Activated CD4-positive, alpha-beta T cell treated with anti-CD3 and anti-CD28 coated beads for 4 hours (primary cell): ENCODE data around the gene GRIN1.

Experiments used
- DNase-seq, 2 donors: peaks; one replicate each; pipeline ENCODE4 v3.0.0-alpha.2; 2020

Gene GRIN1

DNA sequence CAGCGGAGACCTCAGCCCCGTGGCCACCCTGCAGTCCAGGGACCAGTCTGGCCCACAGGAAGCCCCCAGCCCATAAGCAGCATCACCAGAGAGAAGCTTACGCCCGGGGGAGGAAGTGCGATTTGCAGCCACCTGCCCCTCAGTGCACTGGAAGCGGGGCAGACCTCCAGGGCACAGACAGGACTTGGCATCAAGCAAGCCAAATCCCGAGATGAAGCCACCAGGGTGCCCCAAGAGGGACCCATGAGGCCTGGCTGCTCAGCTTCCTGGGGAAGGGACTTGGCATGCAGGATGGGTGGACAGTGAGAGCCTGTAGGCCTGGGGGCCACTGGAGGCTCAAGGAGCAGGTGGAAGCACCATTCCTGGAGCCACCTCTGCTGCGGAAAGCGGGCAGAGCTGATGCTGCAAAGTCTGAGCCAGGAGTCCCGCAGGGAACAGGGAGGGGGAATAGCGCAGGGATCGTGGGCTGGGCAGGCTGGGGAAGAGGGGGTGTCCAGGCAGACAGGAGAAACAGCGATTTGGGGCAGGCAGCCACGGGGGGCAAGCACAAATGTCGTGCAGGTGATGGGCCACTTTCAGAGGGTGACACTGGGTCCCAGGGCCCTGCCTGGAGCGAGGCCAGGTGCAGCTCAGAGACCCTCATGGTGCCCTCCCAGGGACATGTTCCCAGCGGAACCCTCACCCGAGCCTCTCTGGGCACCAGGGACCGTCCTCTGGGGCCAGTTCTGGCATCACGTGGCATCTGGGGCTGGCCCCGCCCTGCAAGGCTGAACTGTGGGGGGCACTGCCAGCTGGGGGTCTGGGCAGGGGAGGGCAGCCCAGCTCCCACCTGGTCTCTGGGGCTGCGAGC is 27.7 kb downstream of the GRIN1 start:
- no peak for DNase-seq

DNA sequence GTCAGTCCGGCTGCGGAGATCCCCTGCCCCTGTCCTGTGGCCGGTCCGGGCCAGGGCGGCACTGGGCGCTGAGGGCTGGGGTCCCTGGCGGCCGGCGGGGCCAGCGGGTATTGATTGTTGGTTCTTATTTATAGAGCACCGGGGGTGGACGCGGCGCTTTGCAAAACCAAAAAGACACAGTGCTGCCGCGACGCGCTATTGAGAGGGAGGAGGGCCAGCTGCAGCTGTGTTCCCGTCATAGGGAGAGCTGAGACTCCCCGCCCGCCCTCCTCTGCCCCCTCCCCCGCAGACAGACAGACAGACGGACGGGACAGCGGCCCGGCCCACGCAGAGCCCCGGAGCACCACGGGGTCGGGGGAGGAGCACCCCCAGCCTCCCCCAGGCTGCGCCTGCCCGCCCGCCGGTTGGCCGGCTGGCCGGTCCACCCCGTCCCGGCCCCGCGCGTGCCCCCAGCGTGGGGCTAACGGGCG is 28.4 kb downstream of the GRIN1 start:
- DNase-seq = no peak

DNA sequence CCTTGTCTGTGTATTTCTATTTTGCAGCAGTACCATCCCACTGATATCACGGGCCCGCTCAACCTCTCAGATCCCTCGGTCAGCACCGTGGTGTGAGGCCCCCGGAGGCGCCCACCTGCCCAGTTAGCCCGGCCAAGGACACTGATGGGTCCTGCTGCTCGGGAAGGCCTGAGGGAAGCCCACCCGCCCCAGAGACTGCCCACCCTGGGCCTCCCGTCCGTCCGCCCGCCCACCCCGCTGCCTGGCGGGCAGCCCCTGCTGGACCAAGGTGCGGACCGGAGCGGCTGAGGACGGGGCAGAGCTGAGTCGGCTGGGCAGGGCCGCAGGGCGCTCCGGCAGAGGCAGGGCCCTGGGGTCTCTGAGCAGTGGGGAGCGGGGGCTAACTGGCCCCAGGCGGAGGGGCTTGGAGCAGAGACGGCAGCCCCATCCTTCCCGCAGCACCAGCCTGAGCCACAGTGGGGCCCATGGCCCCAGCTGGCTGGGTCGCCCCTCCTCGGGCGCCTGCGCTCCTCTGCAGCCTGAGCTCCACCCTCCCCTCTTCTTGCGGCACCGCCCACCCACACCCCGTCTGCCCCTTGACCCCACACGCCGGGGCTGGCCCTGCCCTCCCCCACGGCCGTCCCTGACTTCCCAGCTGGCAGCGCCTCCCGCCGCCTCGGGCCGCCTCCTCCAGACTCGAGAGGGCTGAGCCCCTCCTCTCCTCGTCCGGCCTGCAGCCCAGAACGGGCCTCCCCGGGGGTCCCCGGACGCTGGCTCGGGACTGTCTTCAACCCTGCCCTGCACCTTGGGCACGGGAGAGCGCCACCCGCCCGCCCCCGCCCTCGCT is 29.0 kb downstream of the GRIN1 start:
- DNase-seq = no peak

DNA sequence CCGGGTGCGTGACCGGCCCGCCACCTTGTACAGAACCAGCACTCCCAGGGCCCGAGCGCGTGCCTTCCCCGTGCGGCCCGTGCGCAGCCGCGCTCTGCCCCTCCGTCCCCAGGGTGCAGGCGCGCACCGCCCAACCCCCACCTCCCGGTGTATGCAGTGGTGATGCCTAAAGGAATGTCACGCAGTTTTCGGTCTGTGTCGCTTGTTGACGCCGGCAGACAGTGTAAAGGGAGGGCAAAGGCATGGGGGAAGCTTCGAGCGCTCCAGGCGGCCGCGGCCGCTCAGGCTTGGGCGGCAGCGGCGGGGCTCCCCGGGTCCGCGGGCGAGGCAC is 29.6 kb downstream of the GRIN1 start:
- no peak for DNase-seq

DNA sequence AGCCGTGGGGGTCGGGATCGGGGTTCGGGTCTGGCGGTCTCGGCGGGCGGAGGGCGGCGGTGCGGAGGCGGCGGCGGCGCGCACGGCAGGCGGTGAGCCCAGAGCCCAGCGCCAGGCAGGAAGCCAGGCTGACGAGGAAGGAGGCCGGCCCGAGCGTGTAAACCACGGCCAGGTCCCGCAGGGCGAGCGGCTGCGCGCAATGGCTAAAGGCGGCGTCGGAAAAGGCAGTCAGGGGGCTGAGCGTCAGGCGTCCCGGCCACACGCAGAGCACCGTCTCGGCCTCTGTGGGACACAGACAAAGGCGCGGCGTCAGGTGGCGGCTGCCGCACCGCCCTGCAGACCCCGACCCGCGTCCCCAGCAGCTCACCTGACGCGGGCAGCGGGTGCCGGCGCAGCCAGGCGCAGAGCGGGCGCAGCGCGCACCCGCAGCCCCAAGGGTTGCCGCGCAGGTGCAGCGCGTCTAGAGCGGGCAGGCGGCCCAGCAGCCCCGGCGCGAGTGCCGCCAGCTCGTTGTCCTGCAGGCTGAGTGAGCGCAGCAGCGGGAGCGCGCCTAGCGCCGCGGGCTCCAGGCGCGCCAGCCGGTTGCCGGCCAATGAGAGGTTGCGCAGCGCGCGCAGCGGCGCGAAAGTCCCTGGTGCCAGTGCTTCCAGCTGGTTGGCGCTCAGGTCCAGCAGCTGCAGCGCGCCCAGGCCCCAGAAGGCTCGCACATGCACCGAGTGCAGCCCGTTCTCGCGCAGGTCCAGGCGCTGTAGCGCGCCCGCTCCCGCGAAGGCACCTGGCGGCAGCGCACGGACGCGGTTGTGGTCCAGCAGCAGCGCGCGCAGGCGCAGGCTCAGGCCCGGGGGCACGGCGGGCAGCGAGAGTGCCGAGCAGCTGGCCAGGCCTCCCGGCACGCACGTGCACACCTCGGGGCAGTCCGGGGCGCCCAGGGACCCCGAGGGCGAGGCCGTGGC is 30.2 kb downstream of the GRIN1 start:
- no peak for DNase-seq

DNA sequence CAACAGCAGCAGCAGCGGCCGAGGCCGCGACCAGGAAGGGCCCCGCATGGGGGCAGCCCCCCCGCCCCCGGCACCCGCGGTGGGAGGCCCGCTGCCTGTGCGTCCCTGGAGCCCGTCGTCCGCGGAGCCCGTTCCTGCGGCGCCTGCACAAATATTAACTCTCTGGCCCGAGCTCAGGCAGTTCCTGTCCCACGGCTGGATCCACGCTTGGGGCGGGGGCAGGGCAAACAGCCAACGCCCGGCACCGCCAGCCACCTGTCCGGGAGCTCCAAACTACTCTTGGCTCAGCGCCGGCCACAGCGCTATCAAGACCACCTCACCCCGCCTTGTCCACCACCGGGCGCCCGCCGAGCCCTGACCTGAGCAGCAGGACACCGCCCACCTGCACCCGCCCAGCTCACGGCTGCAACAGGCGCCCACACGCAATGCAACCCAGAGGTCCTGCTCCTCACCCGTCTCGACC is 31.0 kb downstream of the GRIN1 start, which contains the start of gene LRRC26:
Gene LRRC26 (minus strand): TSS at position 156 of the 463 bp plus-strand sequence. CDS start 108 bp downstream, at position 48.
- no peak for DNase-seq

DNA sequence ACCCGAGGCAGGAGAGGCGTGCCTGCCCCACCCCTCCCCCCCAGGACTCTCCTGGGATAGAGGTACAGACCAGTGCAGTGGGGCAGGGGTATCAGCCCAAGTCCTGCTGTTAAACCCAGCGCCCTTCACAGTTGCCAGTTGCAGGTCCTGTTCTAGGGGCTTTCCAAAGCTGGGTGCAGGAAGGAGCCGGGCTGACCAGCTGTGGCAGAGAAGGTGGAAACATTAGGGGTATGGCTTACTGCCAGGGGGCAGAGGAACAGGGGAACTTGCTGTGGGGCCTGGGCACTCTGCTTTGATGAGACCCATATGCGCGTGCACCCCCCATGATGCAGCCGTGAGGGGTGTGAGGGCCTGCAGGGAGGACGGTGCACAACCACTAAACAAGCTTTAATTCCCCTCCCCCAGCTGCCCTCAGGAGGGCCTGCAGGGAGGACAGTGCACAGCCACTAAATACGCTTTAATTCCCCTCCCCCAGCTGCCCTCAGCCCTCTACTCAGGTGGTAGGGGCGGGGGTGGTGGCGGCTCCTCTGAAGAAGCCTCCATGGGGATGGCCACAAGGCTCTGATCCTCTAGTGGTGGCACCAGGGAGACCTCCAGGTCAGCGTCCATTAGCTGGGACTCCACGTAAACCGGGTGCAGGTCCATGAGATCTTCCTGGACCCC is 31.7 kb downstream of the GRIN1 start:
- no peak for DNase-seq

DNA sequence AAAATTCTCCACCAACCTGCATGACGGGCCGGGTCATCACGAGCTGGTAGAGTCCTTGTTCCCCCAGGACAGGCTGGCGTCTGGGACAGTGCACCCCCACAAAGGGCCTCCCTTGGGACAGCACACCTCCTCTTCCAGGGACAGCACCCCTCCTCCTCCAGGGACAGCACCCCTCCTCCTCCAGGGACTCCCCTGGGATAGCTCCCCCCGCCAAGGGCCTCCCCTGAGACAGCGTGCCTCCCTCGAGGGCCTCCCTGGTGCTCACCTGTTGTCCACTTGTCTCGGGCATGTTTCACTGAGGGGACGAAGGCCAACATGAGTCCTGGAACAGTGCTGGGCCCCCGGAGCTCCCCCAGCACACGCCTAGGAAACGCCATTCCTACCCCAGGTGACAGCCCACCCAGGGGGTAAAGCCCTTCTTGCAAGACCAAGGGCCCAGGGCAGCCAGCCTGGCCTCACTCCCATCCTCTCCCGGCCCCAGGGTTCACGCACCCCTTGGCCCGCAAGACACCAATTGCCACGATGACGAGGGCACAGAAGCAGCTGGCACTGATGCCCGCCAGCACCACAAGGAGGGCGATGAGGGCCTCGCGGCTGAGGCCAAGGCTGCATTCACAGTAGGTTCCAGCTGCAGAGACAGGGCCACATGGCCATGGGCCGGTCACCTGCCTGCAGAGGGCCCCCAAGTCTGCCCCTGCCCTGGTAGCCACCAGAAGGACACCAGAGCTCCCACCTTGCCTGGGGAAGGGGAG is 32.4 kb downstream of the GRIN1 start:
- DNase-seq = no peak

DNA sequence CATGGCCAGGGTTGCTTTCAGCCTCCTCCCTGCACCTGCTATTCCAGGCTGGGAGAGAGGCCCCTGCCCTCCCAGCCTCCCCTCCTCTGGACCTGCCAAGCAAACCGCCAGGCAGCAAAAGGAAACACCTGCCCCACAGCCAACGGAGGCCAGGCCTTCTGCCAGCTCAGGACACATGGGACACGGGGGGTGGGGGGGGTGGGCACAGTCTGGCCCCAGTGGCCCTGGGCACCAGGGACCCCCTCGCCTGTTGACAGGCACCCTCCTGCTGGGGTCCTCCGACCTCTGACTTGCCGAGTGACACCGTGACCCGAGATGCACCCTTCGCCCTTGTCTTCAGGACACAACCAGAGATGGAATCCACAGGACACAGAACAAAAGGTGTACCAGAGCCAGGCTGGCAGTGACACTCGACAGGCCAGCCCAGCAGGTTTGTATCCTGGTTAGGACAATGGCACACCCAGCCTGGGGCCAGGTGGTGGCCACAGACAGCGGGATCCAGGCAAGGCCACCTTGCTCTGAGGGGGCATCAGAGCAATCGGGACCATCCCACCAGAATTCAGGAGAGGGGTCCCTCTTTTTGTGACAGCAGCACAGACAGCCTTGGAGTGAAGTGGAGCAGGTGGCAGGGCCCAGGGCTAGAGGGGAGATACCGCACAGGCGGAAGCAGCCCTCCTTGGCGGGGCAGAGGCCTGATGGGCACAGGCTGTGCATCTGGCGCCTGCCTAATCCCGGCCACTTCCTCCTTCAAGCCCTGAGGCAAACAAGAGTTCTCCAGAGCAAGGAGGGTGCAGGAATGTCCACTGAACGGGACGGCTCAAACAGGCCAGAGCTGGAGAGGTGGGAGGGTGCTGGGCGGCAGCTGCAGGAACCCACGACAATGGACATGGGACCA is 34.2 kb downstream of the GRIN1 start:
- no peak for DNase-seq

DNA sequence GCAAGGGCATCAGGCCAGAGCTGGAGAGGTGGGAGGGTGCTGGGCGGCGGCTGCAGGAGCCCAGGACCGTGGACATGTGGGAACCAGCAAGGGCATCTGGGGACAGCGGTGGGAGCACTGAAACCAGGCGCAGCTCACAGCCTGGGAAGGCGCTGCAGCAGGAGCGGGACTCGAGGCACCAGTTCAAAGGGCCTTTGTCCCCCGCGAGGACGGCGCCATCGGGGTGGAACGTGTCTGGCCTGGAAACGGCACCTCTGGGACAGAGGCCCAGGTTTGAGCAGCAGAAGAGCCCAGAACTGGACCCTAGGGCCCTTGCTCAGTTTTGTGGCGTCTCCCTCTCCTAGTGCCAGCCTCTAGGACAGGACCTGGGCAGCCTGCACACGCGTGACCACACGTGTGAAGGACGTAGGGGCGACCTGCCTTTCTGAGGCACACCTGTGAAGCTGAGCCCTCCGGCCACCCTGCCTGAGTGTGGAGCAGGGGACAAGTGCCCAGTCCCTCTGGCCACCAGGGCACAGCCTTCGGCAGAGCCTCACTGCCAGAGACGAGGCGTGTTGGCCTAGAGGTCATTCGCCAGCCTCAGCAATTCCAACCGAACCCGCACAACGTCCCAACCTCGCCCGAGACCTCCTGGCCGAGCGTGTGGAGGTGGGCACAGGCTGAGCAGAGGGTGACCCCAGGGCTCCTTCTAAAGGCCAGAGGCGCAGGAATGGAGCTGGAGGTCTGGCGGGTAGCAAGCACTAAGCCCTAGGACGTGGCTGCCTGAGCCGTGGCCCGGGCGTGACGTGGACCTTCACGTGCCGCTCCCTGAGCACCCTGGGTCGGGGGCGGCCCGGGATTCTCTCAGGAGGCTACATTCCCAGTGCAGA is 35.1 kb downstream of the GRIN1 start:
- no peak for DNase-seq

DNA sequence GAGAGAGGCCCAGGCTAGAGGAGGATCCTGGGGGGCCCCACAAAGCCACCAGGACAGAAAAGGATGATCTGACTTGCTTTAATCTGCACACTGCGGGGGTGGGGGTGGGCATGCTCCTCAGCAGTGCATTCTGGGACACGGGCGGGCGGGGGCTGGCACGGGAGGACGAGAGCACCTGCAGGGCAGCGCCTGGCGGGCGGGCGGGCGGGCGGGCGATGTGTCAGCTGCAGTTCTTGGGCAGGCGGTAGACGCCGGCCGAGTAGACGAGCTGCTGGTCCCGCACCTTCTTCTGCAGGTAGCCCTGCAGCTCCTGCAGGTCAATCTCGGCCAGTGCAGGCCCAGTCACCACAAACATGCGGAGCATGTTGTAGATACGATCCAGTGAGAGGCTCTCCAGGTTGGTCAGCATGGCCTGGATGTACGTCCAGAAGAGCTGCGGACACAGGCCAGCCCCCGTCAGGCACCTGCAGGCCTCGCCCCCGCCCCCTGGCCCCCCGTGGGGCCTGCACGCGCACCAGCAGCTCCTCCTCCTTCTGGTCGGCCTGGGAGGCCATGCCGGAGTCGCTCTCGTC is 35.9 kb downstream of the GRIN1 start:
- no peak for DNase-seq

DNA sequence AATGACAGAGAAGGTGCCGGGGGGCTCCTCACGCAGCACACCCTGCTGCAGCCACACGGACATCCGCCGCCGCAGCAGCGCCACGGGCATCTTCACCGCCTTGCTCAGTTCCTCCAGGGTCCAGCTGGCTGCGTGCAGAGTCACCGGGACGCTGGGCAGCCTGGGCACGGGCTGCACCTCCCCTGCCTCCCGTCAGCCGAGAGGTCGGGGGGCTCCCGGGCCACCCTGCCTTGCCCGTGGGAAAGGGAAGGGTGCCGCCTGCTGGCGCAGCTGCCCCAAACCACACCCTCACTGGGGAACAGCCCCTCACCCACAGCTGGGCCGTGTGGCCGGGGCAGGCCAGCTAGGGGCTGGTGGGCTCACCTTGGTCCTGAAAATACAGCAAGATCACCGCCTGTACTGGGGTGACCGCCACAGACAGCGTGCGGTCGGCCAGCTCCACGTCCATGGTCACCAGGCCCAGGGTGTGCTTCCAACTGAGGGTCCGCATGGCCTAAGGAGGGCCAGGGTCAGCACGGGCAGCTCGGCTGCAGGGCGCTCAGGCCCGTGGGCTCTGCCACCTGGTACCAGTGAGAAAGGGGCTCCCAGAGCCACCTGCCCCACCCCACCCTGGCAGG is 36.5 kb downstream of the GRIN1 start:
- no peak for DNase-seq

DNA sequence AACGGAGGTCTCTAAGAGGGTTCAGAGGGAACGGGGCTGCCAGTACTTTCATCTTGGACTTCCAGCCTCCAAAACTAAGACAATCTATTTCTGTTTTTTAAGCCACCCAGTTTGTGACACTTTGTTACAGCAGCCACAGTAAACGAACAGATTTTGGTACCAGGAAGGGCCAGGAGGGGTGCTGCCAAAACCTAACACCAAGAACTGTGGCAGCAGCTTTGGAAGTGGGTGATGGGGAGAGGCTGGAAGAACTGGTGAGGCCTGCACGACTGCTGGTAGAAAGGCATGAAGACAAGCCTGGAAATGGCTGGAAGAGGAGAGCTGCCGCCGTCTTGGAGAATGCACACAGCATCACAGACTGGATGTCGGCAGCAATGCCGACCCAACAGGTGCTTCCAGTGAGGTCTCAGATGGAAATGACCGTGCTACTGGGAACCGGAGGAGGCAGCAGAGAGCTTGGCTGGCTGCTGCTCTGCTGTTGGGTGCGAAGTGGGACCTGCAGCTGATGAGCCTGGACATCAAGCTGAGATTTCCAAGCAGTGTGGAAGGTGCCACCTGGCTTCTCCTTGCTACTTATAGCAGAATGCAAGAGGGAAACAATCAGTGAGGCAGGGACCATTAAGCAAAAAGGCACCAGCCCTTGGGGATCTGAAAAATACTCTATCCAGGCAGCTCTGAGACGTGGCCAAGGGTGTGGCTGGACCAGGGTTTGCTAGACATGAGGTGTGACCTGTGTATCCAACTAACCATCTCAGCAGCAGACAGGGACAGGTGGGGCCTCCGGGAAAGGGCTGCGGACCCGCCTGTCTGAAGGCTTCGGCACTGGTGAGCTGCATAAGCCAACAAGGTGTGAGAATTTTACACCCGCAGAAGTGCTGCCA is 37.6 kb downstream of the GRIN1 start:
- DNase-seq = no peak

DNA sequence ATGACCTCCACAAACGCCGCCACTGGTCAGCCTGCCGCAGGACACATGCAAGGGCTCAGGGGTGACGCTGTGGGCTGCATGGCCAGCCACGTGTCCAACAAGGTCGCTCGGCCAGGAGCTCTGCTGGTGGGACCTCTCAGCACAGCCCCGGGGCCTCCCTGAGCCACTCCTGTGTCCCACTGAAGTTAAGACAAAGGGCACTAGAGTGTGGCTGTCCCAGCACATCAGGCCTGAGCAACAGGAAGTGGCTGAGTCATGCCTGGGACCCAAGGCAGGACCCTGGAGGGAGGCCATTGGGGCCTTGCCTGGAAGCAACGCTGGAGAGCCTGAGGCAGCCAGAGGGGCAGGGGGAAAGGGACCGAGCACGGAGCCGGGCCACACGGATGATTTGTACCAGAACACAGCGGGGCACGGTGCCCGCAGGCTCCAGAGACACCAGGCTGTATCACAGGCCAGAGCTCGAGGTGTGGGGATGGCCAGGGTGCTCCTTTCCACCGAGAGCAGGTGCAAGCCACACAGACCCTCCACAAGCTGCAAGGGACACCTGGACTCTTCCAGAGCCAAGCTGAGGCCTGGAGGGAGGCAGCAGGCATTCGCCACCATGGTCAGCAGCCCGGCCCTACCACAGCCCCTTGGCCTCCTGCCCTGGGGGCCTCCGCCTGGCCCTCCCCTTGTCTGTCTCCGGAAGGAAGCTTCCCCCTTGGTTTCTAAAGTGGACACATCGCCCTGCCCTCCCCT is 39.4 kb downstream of the GRIN1 start:
- no peak for DNase-seq

DNA sequence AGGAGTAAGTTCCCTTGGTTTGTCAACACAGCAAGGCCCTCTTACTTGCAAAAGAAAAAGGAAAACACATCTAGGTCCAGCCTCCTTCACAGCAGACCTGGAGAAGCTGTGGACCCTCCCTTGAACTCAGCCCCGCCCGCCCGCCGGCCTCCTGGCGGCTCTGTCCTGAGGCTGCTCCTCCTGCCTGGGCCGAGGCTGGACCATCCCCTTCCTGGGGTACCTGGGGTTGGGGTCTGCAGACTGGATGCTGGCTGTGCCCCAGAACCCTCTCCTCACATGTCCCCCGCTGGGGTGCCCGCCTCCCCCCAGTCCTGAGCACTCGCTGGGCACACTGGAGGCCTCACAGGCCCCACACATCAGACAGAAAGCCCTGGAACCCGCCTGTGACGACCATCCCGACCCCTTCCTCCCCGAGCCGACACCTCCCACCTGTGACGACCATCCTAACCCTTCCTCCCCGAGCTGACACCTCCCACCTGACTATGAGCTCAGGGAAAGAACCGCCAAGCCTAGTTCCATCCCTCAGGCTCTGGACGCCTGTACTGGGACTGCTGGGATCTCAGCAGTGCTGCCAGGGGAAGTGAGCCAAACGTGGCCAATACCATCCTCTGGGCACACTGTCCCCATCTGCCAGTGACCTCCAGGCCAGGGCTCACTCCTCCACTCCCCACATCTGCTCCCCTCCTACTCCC is 40.1 kb downstream of the GRIN1 start:
- DNase-seq = no peak

DNA sequence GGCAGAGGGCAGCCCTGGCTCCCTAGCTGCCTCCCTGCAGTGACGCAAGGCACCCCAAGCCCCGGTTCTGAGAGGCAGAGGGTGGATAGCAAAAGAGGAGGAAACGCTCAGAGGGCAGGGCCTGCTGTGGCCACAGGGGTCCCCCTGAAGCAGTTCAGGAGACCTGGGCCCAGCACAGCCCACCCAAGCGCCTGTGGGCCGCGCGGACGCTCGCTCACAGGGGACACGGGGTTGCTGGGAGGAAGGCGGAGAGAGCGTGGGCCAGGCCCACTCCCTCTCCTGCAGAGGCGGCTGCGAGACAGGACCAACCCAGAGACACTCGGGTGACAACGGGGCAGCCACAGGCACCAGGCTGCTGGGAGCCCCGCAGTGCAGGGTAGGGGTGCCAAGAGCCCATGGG is 40.8 kb downstream of the GRIN1 start:
- DNase-seq = no peak
